Left lung (tissue), 10 donors: ENCODE data around the gene PAQR6. TPM values are rescaled to one million over a fixed set of nuclear protein-coding genes. Genes with fewer than 3 reads are reported as not detected.
A peak's percentile ranks its signal among the peaks of the same experiment; 100 is the strongest.

Source experiments
- ATAC-seq: fragments of 200-7000 bp; cut with Tn5 transposase; one replicate; pipeline ENCODE4 v1.9.1; 2020; ENCODE audit warnings: moderate library complexity
- DNase-seq, 4 donors: peaks; one replicate each; pipeline ENCODE4 v3.0.0-alpha.2; 2013 to 2020
- H3K27ac ChIP-seq, 2 donors: fragments of 200-600 bp; sonication (generic) in 1 of 2; one replicate each; pipeline versions ENCODE4 v1.5.0 to v1.8.0; 2020 to 2021
- H3K27me3 ChIP-seq, 2 donors: fragments of 200-600 bp; sonication (generic) in 1 of 2; one replicate each; pipeline versions ENCODE4 v1.5.0 to v1.8.0; 2020 to 2021
- H3K36me3 ChIP-seq, 2 donors: fragments of 200-600 bp; sonication (generic) in 1 of 2; one replicate each; pipeline versions ENCODE4 v1.5.0 to v1.8.0; 2020 to 2021
- H3K4me1 ChIP-seq, 2 donors: fragments of 200-600 bp; one replicate each; pipeline ENCODE4 v1.8.0; 2021
- H3K4me3 ChIP-seq, 2 donors: fragments of 200-600 bp; sonication (generic) in 1 of 2; one replicate each; pipeline versions ENCODE4 v1.5.0 to v1.8.0; 2020 to 2021; ENCODE audit warnings: mild to moderate bottlenecking in 1 of 2
- H3K9me3 ChIP-seq, 2 donors: fragments of 200-600 bp; sonication (generic) in 1 of 2; one replicate each; pipeline versions ENCODE4 v1.5.0 to v1.8.0; 2020 to 2021
- intact Hi-C, 2 donors: fragments of 100-400 bp; cut with DNase I; formaldehyde crosslinking; loops; one replicate each; pipeline versions ENCODE4 v1.11.2 to v1.14.2; 2022
- polyA plus RNA-seq, 6 donors: library from polyadenylated mRNA; unstranded; fragments of 120-200 nt; gene quantifications; one replicate each; pipeline ENCODE4 v1.2.1, GENCODE V29; 2013; ENCODE audit not compliant: insufficient read length in 6 of 6
- total RNA-seq, 2 donors: library from RNA; stranded (reverse); fragmentation: NEBNext Ultra II Directional; extraction: Animal tissue kit (Norgen Biotek cat#: 25700); gene quantifications; one replicate each; pipeline ENCODE4 v1.2.1, GENCODE V29; 2021
- TF ChIP-seq, protein P1 (sequence below), 2 donors: fragments of 200-600 bp; sonication (generic) in 1 of 2; IDR thresholded peaks; one replicate each; pipeline versions ENCODE4 v1.5.0 to v1.8.0; 2021; ENCODE audit warnings: antibody characterized with exemption in 2 of 2
- donor health status: DM: no; HTN: yes; CAD: no.
- donor health status: DM: no; HTN: no; CAD: no.

PAQR6 gene
- total and polyA plus RNA-seq, 8 donors: 1.4 to 4.0 (median 3.0) TPM

DNA sequence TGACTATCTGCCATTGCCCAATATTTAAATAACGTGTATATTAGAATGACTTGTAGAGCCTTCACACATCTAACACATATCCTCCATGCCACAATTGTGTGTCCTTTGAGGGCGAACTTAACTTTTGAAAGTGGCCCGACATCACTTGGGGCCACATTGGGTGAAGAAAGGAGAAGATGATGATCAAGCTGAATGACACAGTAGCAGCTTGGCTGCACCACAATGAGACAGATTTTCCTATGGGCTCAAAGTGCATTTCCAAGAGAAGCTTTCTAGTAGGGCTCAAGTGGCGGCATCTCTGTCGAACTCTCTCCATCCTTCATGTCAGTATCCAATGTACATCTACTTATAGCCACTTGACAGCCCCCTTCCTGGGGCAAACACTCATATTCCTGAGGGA, 9.6 kb downstream of the PAQR6 start:
- TF ChIP-seq, protein P1, sequence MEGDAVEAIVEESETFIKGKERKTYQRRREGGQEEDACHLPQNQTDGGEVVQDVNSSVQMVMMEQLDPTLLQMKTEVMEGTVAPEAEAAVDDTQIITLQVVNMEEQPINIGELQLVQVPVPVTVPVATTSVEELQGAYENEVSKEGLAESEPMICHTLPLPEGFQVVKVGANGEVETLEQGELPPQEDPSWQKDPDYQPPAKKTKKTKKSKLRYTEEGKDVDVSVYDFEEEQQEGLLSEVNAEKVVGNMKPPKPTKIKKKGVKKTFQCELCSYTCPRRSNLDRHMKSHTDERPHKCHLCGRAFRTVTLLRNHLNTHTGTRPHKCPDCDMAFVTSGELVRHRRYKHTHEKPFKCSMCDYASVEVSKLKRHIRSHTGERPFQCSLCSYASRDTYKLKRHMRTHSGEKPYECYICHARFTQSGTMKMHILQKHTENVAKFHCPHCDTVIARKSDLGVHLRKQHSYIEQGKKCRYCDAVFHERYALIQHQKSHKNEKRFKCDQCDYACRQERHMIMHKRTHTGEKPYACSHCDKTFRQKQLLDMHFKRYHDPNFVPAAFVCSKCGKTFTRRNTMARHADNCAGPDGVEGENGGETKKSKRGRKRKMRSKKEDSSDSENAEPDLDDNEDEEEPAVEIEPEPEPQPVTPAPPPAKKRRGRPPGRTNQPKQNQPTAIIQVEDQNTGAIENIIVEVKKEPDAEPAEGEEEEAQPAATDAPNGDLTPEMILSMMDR (IDR thresholded peaks at IDR 0.05): no peak
- Histone ChIP-seq H3K36me3 (peaks cover 0 to 90% of the 10 kb centered on the region in 2 donors), H3K4me1 (no peaks in the 10 kb centered on the region), H3K27ac (no peak overlapping the region), H3K27me3 (no peaks in the 10 kb centered on the region), H3K9me3 (no peaks in the 10 kb centered on the region), H3K4me3 (no peak overlapping the region)
- intact Hi-C loops: no loop called here
- ATAC-seq: no peak
- no peak for DNase-seq

DNA sequence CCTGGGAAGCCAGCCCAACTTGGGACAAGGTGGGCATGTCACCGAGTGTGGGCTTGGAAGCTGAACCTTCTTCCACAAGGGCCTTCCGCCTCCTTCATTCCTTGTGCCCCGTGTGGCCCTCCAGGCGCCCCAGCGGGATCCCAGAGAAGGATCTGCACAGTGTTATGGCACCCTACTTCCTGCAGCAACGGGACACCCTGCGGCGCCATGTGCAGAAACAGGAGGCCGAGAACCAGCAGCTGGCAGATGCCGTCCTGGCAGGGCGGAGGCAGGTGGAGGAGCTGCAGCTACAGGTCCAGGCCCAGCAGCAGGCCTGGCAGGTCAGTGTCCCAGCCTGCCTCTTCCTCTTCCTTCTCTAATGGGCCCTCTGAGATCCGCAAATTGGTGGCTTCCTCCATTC, 11.7 kb downstream of the PAQR6 start:
- no peak overlapping the region for H3K27ac ChIP-seq
- H3K4me1 ChIP-seq: no peaks in the 10 kb centered on the region
- peak in 1 of 4 donors; percentile 60 for DNase-seq
- H3K27me3 ChIP-seq: no peaks in the 10 kb centered on the region
- TF ChIP-seq, protein P1 (IDR thresholded peaks at IDR 0.05): no peak
- intact Hi-C loops: no loop called here
- no peaks in the 10 kb centered on the region for H3K9me3 ChIP-seq
- ATAC-seq: no peak
- no peak overlapping the region for H3K4me3 ChIP-seq
- peaks cover 0 to 82% of the 10 kb centered on the region in 2 donors for H3K36me3 ChIP-seq

DNA sequence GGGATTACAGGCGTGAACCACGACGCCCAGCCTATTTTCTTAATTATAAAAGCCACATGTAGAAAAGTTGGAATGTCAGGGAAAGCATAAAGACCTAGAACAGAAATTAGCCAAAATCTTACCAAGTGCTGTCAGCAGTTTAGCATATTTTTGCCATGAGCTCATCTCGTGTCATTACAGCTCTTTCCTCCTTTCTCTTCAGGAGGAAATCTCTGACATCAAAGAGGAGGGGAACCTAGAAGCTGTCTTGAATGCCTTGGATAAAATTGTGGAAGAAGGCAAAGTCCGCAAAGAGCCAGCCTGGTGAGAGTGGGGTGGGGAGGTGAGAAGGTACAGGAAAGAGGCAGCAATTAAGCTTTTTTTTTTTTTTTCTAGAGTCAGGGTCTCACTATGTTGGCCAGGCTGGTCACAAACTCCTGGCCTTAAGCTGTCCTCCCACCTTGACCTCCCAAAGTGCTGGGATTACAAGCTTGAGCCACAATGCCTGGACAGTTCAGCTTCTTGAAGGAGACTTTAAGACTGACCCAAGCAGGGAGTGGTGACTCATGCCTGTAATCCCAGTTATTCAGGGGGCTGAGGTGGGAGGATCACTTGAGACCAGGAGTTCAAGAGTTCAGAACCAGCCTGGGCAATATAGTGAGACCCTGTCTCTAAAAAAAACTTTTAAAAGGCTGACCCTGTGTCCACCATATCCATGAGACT, 14.3 kb downstream of the PAQR6 start:
- no peaks in the 10 kb centered on the region for H3K9me3 ChIP-seq
- TF ChIP-seq, protein P1 (IDR thresholded peaks at IDR 0.05): no peak
- no peak for ATAC-seq
- no peak overlapping the region for H3K4me3 ChIP-seq
- intact Hi-C loops: no loop called here
- no peaks in the 10 kb centered on the region for H3K4me1 ChIP-seq
- H3K27me3 ChIP-seq: no peaks in the 10 kb centered on the region
- DNase-seq: no peak
- no peak overlapping the region for H3K27ac ChIP-seq
- peaks cover 0 to 73% of the 10 kb centered on the region in 2 donors for H3K36me3 ChIP-seq

DNA sequence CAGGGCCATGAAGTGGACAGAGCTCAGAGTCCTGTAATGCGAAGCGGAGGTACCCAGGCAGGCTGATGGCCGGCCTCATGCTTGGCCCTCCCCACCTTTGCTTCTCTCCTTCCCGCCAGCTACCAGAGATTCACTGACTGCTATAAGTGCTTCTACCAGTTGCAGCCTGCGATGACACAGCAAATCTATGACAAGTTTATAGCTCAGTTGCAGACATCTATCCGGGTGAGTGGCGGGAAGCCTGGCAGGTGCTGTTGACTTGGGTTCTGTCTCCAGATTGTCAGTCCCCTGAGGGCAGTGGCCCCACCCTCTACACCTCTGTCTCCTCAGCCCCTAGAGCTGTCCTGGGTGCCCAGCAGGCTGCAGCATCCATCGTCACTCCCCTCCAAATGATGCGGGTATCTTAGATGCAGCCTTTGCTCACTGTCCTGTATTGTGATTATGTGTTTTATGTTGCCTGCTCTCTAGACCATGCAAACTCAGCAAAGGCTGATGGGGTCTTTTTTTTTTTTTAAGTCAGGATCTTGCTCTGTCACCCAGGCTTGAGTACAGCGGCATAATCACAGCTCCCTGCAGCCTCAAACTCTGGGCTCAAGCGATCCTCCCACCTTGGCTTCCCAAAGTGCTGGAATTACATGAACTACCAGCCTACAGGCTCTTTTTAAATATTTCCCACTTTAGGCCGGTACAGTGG, 15.5 kb downstream of the PAQR6 start:
- DNase-seq (no peak), ATAC-seq (no peak)
- no peaks in the 10 kb centered on the region for H3K9me3 ChIP-seq
- no peak overlapping the region for H3K27ac ChIP-seq
- TF ChIP-seq, protein P1 (IDR thresholded peaks at IDR 0.05): no peak
- H3K4me1 ChIP-seq: no peaks in the 10 kb centered on the region
- H3K27me3 ChIP-seq: no peaks in the 10 kb centered on the region
- intact Hi-C loops: no loop called here
- H3K4me3 ChIP-seq: no peak overlapping the region
- peaks cover 0 to 70% of the 10 kb centered on the region in 2 donors for H3K36me3 ChIP-seq

DNA sequence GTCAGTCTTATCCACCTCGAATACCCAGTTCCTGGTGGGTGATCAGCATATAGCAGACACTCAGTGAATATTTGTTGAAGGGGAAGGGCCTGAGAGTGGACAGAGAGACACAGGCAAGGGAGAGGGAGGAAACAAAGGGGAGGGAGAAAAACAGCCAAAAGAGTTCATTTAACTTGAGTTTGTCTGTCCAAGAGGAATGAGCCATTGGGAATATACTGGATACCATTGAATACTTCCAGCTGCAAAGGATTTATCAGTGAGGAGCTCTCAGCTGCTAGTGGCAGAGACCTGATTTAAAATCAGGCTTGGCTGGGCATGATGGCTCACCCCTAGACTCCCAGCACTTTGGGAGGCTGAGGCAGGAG, 17.4 kb downstream of the PAQR6 start:
- no peak for DNase-seq
- peaks cover 0 to 63% of the 10 kb centered on the region in 2 donors for H3K36me3 ChIP-seq
- no peak overlapping the region for H3K27ac ChIP-seq
- H3K4me1 ChIP-seq: peaks cover 0 to 2% of the 10 kb centered on the region in 2 donors
- TF ChIP-seq, protein P1 (IDR thresholded peaks at IDR 0.05): no peak
- intact Hi-C loops: no loop called here
- no peak overlapping the region for H3K4me3 ChIP-seq
- no peaks in the 10 kb centered on the region for H3K27me3 ChIP-seq
- H3K9me3 ChIP-seq: no peaks in the 10 kb centered on the region
- no peak for ATAC-seq
